Measurements from ENCODE around the gene GPC6.

Gene GPC6

DNA sequence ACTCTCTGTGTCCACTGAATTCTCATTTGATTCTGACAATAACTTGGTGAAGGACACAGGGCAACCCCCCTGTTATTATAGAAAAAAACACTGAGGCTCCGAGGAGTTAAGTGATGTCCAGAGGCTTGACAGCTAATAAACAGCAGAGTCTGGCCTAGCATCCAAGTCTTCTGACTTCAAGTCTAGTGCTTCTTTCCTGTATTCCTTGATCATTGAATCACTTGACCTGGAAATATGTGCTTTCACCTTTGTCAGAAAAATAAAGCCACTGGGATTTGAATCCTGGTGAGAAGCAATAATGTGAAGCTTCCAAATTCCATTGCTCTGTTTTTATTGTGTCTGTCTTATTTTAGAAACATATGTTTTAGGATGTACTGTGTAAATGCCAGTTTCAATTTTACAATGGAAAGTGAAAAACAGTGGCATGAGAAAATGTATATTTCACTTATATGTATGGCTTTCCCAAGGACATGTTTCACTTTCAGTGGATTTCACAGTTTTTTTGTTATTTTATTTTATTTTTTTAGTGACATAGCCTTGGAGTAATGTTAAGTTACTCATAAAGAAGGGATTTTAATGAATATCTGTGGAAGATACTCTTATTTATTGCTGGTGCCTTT lies 190.2 kb downstream of the GPC6 start:
- DNase-seq (ENCODE audit: low read depth) = no peak
- H3K4me3 ChIP-seq (ENCODE audit: low read depth, low read length) = no peak overlapping the region
- TF ChIP-seq, protein P1, sequence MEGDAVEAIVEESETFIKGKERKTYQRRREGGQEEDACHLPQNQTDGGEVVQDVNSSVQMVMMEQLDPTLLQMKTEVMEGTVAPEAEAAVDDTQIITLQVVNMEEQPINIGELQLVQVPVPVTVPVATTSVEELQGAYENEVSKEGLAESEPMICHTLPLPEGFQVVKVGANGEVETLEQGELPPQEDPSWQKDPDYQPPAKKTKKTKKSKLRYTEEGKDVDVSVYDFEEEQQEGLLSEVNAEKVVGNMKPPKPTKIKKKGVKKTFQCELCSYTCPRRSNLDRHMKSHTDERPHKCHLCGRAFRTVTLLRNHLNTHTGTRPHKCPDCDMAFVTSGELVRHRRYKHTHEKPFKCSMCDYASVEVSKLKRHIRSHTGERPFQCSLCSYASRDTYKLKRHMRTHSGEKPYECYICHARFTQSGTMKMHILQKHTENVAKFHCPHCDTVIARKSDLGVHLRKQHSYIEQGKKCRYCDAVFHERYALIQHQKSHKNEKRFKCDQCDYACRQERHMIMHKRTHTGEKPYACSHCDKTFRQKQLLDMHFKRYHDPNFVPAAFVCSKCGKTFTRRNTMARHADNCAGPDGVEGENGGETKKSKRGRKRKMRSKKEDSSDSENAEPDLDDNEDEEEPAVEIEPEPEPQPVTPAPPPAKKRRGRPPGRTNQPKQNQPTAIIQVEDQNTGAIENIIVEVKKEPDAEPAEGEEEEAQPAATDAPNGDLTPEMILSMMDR (IDR thresholded peaks at IDR 0.05; ENCODE audit: low read depth, low read length, missing control alignments) = no peak

DNA sequence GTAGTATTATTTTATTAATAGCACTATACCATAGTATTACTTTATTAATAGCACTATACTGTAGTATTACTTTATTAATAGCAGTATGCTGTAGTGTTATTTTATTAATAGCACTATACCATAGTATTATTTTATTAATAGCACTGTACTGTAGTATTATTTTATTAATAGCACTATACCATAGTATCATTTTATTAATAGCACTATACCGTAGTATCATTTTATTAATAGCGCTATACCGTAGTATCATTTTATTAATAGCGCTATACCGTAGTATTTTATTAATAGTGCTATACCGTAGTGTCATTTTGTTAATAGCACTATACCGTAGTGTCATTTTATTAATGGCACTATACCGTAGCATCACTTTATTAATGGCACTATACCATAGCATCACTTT lies 191.8 kb downstream of the GPC6 start:
- DNase-seq (ENCODE audit: low read depth) = no peak
- TF ChIP-seq, protein P1 (IDR thresholded peaks at IDR 0.05; ENCODE audit: low read depth, low read length, missing control alignments) = no peak

DNA sequence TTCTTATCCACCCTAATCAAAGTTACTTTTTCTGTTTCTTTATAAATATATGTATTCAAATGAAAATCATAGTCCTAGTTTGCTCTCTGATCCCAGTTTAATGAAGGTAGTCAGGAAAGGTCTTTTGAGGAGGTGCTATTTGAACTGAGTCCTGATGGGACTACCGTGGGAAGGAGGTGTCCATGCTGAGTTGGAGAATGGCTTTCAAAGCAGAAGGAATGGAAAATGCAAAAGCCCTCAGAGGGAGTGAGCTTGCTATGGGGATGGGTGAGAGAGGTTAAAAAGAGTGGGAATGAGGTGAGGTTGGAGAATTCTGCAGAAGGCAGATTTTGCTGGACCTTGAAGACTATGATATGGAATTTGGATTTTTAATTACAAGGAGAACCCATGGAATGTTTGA lies 193.6 kb downstream of the GPC6 start:
- no peak for DNase-seq (ENCODE audit: low read depth)
- no peak overlapping the region for H3K4me3 ChIP-seq (ENCODE audit: low read depth, low read length)
- TF ChIP-seq, protein P1 (IDR thresholded peaks at IDR 0.05; ENCODE audit: low read depth, low read length, missing control alignments) = no peak

More for the DNA sequence above, 191.8 kb downstream of the GPC6 start:
- no peak overlapping the region for H3K4me3 ChIP-seq (ENCODE audit: low read depth, low read length)

DNA sequence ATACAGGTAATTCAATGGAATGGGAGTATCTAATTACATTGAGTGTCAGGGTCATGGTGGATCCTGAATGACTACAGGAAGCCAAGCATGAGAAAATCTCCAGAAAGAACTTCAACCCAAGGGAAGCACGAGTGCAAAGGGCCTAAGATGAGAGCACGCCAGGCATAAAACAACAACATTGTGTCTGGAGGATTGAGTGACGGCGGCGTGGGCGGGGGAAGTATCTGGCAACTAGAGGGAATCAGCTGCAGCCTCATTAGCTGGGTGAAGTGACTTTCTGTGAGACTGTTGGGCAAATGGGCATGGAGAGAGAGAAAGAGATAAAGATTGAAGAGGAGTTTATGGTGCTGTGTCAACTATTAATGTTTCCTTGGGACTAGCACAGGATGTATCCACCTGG lies 194.3 kb downstream of the GPC6 start:
- no peak overlapping the region for H3K4me3 ChIP-seq (ENCODE audit: low read depth, low read length)
- no peak for DNase-seq (ENCODE audit: low read depth)
- TF ChIP-seq, protein P1 (IDR thresholded peaks at IDR 0.05; ENCODE audit: low read depth, low read length, missing control alignments) = no peak

DNA sequence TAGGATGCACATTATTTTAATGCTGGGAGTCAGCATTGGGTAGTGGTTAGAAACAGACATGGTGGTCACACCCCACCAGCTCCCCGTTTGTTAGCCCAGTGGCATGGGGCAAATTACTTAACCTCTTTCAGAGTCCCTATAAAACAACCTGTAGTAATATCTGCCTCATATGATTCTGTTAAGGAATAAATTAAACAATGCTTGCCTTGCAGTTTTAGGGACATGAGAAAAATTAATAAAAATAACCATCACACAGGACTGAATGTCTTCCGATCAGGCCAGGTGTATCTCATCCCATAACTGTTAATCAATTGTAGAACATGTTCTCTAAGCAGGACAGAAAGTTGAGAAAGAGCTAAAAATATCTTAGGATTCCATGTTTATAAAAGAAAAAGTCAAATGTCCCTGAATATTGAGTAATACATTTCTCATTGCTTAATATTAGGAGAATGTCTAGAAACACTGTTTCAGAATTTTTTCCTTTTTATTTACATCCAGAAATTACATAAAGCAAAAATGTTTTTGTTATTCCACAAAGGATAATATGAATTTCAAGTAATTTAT lies 196.5 kb downstream of the GPC6 start:
- no peak overlapping the region for H3K4me3 ChIP-seq (ENCODE audit: low read depth, low read length)
- DNase-seq (ENCODE audit: low read depth) = no peak
- TF ChIP-seq, protein P1 (IDR thresholded peaks at IDR 0.05; ENCODE audit: low read depth, low read length, missing control alignments) = no peak

DNA sequence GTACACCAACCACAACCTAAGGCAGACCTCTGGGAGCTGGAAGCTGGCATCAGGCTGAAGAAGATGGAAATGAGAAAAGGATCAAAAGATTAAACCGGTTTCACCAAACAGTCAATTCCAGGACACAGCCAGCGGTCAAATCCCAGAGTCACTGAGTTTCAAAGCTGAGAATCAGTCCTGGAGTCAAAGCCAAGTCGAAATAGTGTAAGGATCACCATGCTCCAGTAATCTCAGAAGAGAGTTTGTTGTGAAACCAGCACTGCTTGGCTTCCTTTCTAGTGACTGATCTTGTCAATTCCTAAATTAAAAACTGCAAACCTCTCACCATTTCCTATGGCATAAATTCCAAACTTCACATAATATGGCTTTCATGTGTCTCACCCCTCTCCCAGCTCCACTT lies 198.8 kb downstream of the GPC6 start:
- DNase-seq (ENCODE audit: low read depth) = no peak
- H3K4me3 ChIP-seq (ENCODE audit: low read depth, low read length) = no peak overlapping the region
- TF ChIP-seq, protein P1 (IDR thresholded peaks at IDR 0.05; ENCODE audit: low read depth, low read length, missing control alignments) = no peak

DNA sequence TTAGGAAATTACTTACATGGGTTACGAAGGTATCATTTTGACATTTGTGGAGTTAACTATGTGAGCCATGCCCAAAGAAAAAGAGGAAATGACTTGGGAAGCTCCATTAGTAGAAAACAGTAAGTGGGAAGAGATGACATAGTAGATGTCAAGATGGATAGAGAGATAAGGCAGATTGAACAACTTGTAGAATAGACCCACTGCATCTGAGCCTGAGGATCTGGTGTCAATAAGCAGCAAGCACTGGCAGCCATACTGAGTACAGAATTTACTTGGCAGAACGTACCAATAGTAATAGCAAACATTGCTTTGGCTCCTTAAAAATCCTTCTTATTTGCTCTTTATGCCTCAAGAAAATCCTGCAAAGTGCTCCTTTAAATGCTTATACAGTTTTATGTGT lies 203.8 kb downstream of the GPC6 start:
- no peak for DNase-seq (ENCODE audit: low read depth)
- H3K4me3 ChIP-seq (ENCODE audit: low read depth, low read length) = no peak overlapping the region
- TF ChIP-seq, protein P1 (IDR thresholded peaks at IDR 0.05; ENCODE audit: low read depth, low read length, missing control alignments) = no peak

Data from GM12864 (cell line).